Hematopoietic multipotent progenitor cell (in vitro differentiated cells): ENCODE data around the gene GALR2. TPM values are rescaled to one million over a fixed set of nuclear protein-coding genes. Genes with fewer than 3 reads are reported as not detected.
"Not testable (repeated sequence)": the region's sequence is repeated elsewhere in the genome, so short reads cannot be mapped to it uniquely, and the experiment has no call there.

Experiments
- DNase-seq, 3 donors: peaks; one replicate each; pipeline ENCODE4 v3.0.0-alpha.2; 2011 to 2015; ENCODE audit warnings: low read depth in 2 of 3, low spot score in 2 of 3
- total RNA-seq: library from RNA; depleted of rRNA; stranded (reverse); fragments of >200 nt; gene quantifications from one replicate; pipeline ENCODE4 v1.2.3, GENCODE V29; 2012

Gene GALR2
- 0.27 TPM for total RNA-seq

GRCh38 chr17:76074390-76075363, at the start of gene GALR2:
TSS of gene GALR2 (plus strand) at chr17:76074781. CDS start at chr17:76074884, 103 bp downstream.
- DNase-seq = no peak

- no peak for DNase-seq
Measured at GRCh38 chr17:76025294-76025693, 49.3 kb upstream of the GALR2 start.

- no peak for DNase-seq
Measured at GRCh38 chr17:76026714-76027158, 47.8 kb upstream of the GALR2 start.

- DNase-seq = peak in 1 of 3 donors; percentile 12
Measured at GRCh38 chr17:76027159-76027839, 47.3 kb upstream of the GALR2 start, which contains the start of gene EVPL. TSS of gene EVPL (minus strand) at chr17:76027306. CDS start at chr17:76027198, 108 bp downstream.

- peak in 1 of 3 donors; percentile 24 for DNase-seq
Measured at GRCh38 chr17:76032073-76032779, 42.4 kb upstream of the GALR2 start.

- no peak for DNase-seq
Measured at GRCh38 chr17:76032780-76033108, 41.8 kb upstream of the GALR2 start.

- no peak for DNase-seq
Measured at GRCh38 chr17:76033139-76033538, 41.4 kb upstream of the GALR2 start.

- no peak for DNase-seq
Measured at GRCh38 chr17:76034428-76035350, 39.9 kb upstream of the GALR2 start.

GRCh38 chr17:76036497-76037261, 37.9 kb upstream of the GALR2 start:
- DNase-seq = no peak

GRCh38 chr17:76038050-76038449, 36.5 kb upstream of the GALR2 start:
- DNase-seq = no peak

- no peak for DNase-seq
Measured at GRCh38 chr17:76039121-76039520, 35.5 kb upstream of the GALR2 start.

- no peak for DNase-seq
Measured at GRCh38 chr17:76040376-76040775, 34.2 kb upstream of the GALR2 start.

GRCh38 chr17:76042868-76043267, 31.7 kb upstream of the GALR2 start:
- not testable (repeated sequence) for DNase-seq

GRCh38 chr17:76044475-76045007, 30.0 kb upstream of the GALR2 start:
- DNase-seq = not testable (repeated sequence)

- DNase-seq = no peak
Measured at GRCh38 chr17:76046064-76046463, 28.5 kb upstream of the GALR2 start.

- no peak for DNase-seq
Measured at GRCh38 chr17:76048025-76048605, 26.5 kb upstream of the GALR2 start.

- DNase-seq = peak in 1 of 3 donors; percentile 21
Measured at GRCh38 chr17:76048711-76049110, 25.9 kb upstream of the GALR2 start.

- DNase-seq = no peak
Measured at GRCh38 chr17:76049239-76049638, 25.3 kb upstream of the GALR2 start.
